Panc1 (cell line): ENCODE data around the gene CACNA1C. TPM values are rescaled to one million over a fixed set of nuclear protein-coding genes. Genes with fewer than 3 reads are reported as not detected.

Experiments used
- ATAC-seq: fragments of 200-7000 bp; cut with Tn5 transposase; 2 replicates; pipeline ENCODE4 v1.9.1; 2020; ENCODE audit warnings: mild to moderate bottlenecking, moderate library complexity
- BruUV-seq: library from RNA; stranded (reverse); fragments of 400-500 nt; replicated peaks from 2 replicates; lab custom pipeline; 2021; lab: Mats Ljungman, UMichigan
- CTCF ChIA-PET: fragments of 300-600 bp; sonication (Branson Sonifier 250); formaldehyde crosslinking; loops from one replicate; lab custom pipeline; 2022; ENCODE audit warnings: antibody characterized with exemption; lab: Charles Lee
- POLR2A ChIA-PET: fragments of 300-600 bp; sonication (Branson Sonifier 250); formaldehyde crosslinking; loops from one replicate; lab custom pipeline; 2022; ENCODE audit warnings: antibody characterized with exemption; lab: Charles Lee
- DNase-seq: peaks from one replicate; pipeline ENCODE4 v3.0.0-alpha.2; 2010; ENCODE audit warnings: low read depth, low spot score
- H3K27ac ChIP-seq: 2 replicates; pipeline ENCODE4 v1.5.1; 2011; ENCODE audit warnings: mild to moderate bottlenecking, low read length, inconsistent platforms
- H3K27me3 ChIP-seq: fragments of 200-500 bp; sonication (Bioruptor generic); 2 replicates; pipeline ENCODE4 v1.6.0; 2014; ENCODE audit warnings: low read length, inconsistent platforms; ENCODE audit not compliant: control insufficient read depth, insufficient read depth
- H3K36me3 ChIP-seq: fragments of 200-500 bp; sonication (Bioruptor generic); 2 replicates; pipeline ENCODE4 v1.5.1; 2014; ENCODE audit warnings: inconsistent platforms, mild to moderate bottlenecking, low read length, moderate library complexity; ENCODE audit not compliant: control insufficient read depth, insufficient read depth
- H3K4me1 ChIP-seq: 2 replicates; pipeline ENCODE4 v1.5.1; 2011; ENCODE audit warnings: inconsistent platforms, mild to moderate bottlenecking, low read length, moderate library complexity; ENCODE audit not compliant: control insufficient read depth, insufficient read depth
- H3K4me3 ChIP-seq, 2 experiments: 2 replicates each; pipeline ENCODE4 v1.5.1; 2011 to 2012; ENCODE audit warnings: low read depth in 2 of 2, low read length in 2 of 2, mild to moderate bottlenecking in 2 of 2, inconsistent platforms in 1 of 2, moderate library complexity in 1 of 2
- H3K9me3 ChIP-seq: fragments of 200-500 bp; sonication (Bioruptor generic); 2 replicates; pipeline ENCODE4 v1.5.1; 2014; ENCODE audit warnings: low read depth, mild to moderate bottlenecking, inconsistent platforms, low read length, moderate library complexity; ENCODE audit not compliant: control insufficient read depth, insufficient read depth
- CTCF ChIP-seq: fragments of 450-650 bp; IDR thresholded peaks from 2 replicates; pipeline ENCODE4 v1.5.1; 2017; ENCODE audit warnings: mild to moderate bottlenecking
- POLR2AphosphoS5 ChIP-seq: IDR thresholded peaks from 2 replicates; pipeline ENCODE4 v1.6.1; 2012; ENCODE audit warnings: mild to moderate bottlenecking, low read depth, low read length, moderate library complexity
- REST ChIP-seq, 2 experiments: IDR thresholded peaks; 2 replicates each; pipeline ENCODE4 v1.6.1; 2011 to 2012; ENCODE audit warnings: low read depth in 2 of 2, control low read depth in 1 of 2, low read length in 1 of 2, mild to moderate bottlenecking in 1 of 2, moderate library complexity in 1 of 2; ENCODE audit not compliant: insufficient read depth in 1 of 2
- SIN3A ChIP-seq: IDR thresholded peaks from 2 replicates; pipeline ENCODE4 v1.6.1; 2012; ENCODE audit warnings: low read depth, mild to moderate bottlenecking, low read length, moderate library complexity, borderline replicate concordance; ENCODE audit not compliant: insufficient read depth
- TCF7L2 ChIP-seq: IDR thresholded peaks from 2 replicates; pipeline ENCODE4 v1.6.1; 2011; ENCODE audit warnings: mild to moderate bottlenecking, low read depth, low read length, inconsistent platforms
- in situ Hi-C: cut with HindIII; loops from 2 replicates; pipeline ENCODE4 v1.10.0; 2016; ENCODE audit warnings: low sequenced_read_pairs, low pct_unique_long_range_greater_than_20kb
- intact Hi-C: fragments of 100-400 bp; cut with micrococcal nuclease; formaldehyde crosslinking; loops from one replicate; pipeline ENCODE4 v1.10.0; 2022; ENCODE audit not compliant: unreplicated experiment
- total RNA-seq: library from RNA; stranded (reverse); gene quantifications from one replicate; pipeline ENCODE4 v1.2.1, GENCODE V29; 2021; ENCODE audit not compliant: unreplicated experiment

Gene CACNA1C
- total RNA-seq, 1 experiment from 2014 or later = 0.03 TPM

GRCh38 chr12:2686280-2686646, 633.5 kb downstream of the CACNA1C start:
- TF ChIP-seq CTCF (no peak), SIN3A (no peak)
- H3K9me3 ChIP-seq = no peaks in the 10 kb centered on the region
- H3K27ac ChIP-seq = no peak overlapping the region
- no peaks in the 10 kb centered on the region for H3K36me3 ChIP-seq
- intact Hi-C loops = loop anchor here (10.0 kb wide), 1 partner anchor 99 kb away; no protein-coding TSS in a partner anchor
- no peaks in the 10 kb centered on the region for H3K4me1 ChIP-seq
- POLR2A ChIA-PET = no interaction called here
- no TSS peak for BruUV-seq
- H3K27me3 ChIP-seq = no peaks in the 10 kb centered on the region
- CTCF ChIA-PET = no interaction called here
- H3K4me3 ChIP-seq = no peak overlapping the region
- in situ Hi-C loops = no loop called here
- DNase-seq (no peak), ATAC-seq (no peak)

DNA sequence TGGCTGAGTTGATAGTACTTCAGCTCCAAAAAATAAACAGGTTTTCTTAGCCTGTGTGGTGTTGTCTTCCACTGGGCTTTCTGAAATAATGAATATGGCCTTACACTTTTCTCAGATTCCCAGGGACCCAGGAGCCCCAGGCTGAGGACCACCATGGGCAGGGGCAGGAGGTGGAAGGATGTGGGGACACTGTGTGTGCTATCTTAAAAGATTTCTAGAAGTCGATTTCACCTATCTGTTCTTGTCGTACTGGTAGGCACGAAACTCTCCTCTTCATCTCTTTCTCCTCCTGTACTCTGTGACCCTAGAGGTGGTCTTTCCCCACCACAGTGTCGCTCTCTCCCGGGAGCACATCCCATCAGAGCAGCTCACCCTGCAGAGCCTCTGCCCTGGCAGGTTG, 634.3 kb downstream of the CACNA1C start:
- Histone ChIP-seq H3K4me3 (no peak overlapping the region), H3K27me3 (peaks cover 3% of the 10 kb centered on the region), H3K36me3 (no peaks in the 10 kb centered on the region), H3K9me3 (no peaks in the 10 kb centered on the region), H3K4me1 (no peaks in the 10 kb centered on the region), H3K27ac (no peak overlapping the region)
- no peak for ATAC-seq
- CTCF ChIA-PET = no interaction called here
- TF ChIP-seq CTCF = no peak
- TF ChIP-seq POLR2AphosphoS5 = no peak
- TF ChIP-seq REST (IDR thresholded peaks at IDR 0.05; ENCODE audit: insufficient read depth in 1 of 2, low read depth in 2 of 2, low read length in 1 of 2) = no peak
- BruUV-seq = no TSS peak
- POLR2A ChIA-PET = no interaction called here
- in situ Hi-C loops = no loop called here
- DNase-seq = no peak
- intact Hi-C loops = loop anchor here (10.0 kb wide), 1 partner anchor 98 kb away; no protein-coding TSS in a partner anchor

DNA sequence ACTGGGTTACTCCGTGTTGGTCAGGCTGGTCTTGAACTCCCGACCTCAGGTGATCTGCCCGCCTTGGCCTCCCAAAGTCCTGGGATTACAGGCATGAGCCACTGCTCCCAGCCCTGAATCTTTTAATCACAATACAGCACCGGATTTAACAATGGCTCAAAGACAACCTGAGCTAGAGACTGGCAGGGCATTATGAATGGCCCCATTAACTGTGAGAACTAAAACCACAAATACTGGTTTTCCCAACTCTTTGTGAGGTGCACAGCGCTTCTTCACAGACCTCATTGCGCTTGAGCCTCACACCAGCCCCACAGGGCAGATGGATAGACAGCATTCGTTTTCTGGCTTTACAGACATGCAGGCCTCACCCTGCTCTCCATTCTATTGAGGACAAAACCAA, 634.9 kb downstream of the CACNA1C start:
- Histone ChIP-seq H3K27ac (no peak overlapping the region), H3K9me3 (no peaks in the 10 kb centered on the region), H3K4me3 (no peak overlapping the region), H3K4me1 (no peaks in the 10 kb centered on the region), H3K27me3 (peaks cover 9% of the 10 kb centered on the region), H3K36me3 (no peaks in the 10 kb centered on the region)
- in situ Hi-C loops = no loop called here
- ATAC-seq (no peak), DNase-seq (no peak)
- intact Hi-C loops = loop anchor here (10.0 kb wide), 1 partner anchor 97 kb away; no protein-coding TSS in a partner anchor
- no peak for TF ChIP-seq TCF7L2
- no peak for TF ChIP-seq REST (IDR thresholded peaks at IDR 0.05; ENCODE audit: insufficient read depth in 1 of 2, low read depth in 2 of 2, low read length in 1 of 2)
- TF ChIP-seq SIN3A = no peak
- TF ChIP-seq POLR2AphosphoS5 = no peak
- no TSS peak for BruUV-seq
- CTCF ChIA-PET = no interaction called here
- POLR2A ChIA-PET = no interaction called here
